A673 (cell line): Measurements from ENCODE around the gene OR1S1. TPM values are rescaled to one million over a fixed set of nuclear protein-coding genes. Genes with fewer than 3 reads are reported as not detected.

ENCODE experiments used
- BruUV-seq: library from RNA; stranded (reverse); fragments of 400-500 nt; replicated peaks from 2 replicates; lab custom pipeline; 2021; lab: Mats Ljungman, UMichigan
- CTCF ChIA-PET: fragments of 300-600 bp; sonication (Branson Sonifier 250); formaldehyde crosslinking; loops from one replicate; lab custom pipeline; 2022; ENCODE audit warnings: antibody characterized with exemption; lab: Charles Lee
- POLR2A ChIA-PET: fragments of 300-600 bp; sonication (Branson Sonifier 250); formaldehyde crosslinking; loops from one replicate; lab custom pipeline; 2022; ENCODE audit warnings: antibody characterized with exemption; ENCODE audit not compliant: low non-redundant PET; lab: Charles Lee
- DNase-seq: peaks from one replicate; pipeline ENCODE4 v3.0.0-alpha.2; 2015; ENCODE audit warnings: low spot score
- H3K27ac ChIP-seq: fragments of 200-600 bp; sonication (generic); 2 replicates; pipeline ENCODE4 v1.5.1; 2016; ENCODE audit warnings: mixed run types, low read depth, mild to moderate bottlenecking, mixed read lengths, antibody characterized with exemption, low read length; ENCODE audit not compliant: poor library complexity, severe bottlenecking
- H3K27me3 ChIP-seq: fragments of 200-600 bp; sonication (generic); replicated peaks from 2 replicates; pipeline ENCODE4 v1.6.1; 2017; ENCODE audit warnings: mixed run types, low read depth, mild to moderate bottlenecking, mixed read lengths, antibody characterized with exemption, low read length; ENCODE audit not compliant: insufficient read depth, poor library complexity
- H3K36me3 ChIP-seq: fragments of 200-600 bp; sonication (generic); 2 replicates; pipeline ENCODE4 v1.6.1; 2016; ENCODE audit warnings: mixed run types, mild to moderate bottlenecking, mixed read lengths, antibody characterized with exemption, low read length; ENCODE audit not compliant: insufficient read depth, poor library complexity, severe bottlenecking
- H3K4me1 ChIP-seq: fragments of 200-600 bp; sonication (generic); 2 replicates; pipeline ENCODE4 v1.6.1; 2017; ENCODE audit warnings: mixed run types, mild to moderate bottlenecking, mixed read lengths, antibody characterized with exemption, low read length; ENCODE audit not compliant: insufficient read depth, poor library complexity, severe bottlenecking
- H3K4me3 ChIP-seq: fragments of 200-600 bp; sonication (generic); 2 replicates; pipeline ENCODE4 v1.5.1; 2016; ENCODE audit warnings: low read depth, mixed run types, mild to moderate bottlenecking, mixed read lengths, low read length; ENCODE audit not compliant: poor library complexity, severe bottlenecking
- H3K9me3 ChIP-seq: fragments of 200-600 bp; sonication (generic); 2 replicates; pipeline ENCODE4 v1.6.1; 2016; ENCODE audit warnings: mixed run types, low read depth, mild to moderate bottlenecking, mixed read lengths, antibody characterized with exemption, low read length; ENCODE audit not compliant: poor library complexity, severe bottlenecking
- EZH2 ChIP-seq: fragments of 200-600 bp; sonication (generic); IDR thresholded peaks from 2 replicates; pipeline ENCODE4 v1.6.1; 2017; ENCODE audit warnings: borderline replicate concordance, low read depth, mild to moderate bottlenecking, mixed read lengths, antibody characterized with exemption, low read length; ENCODE audit not compliant: poor library complexity, severe bottlenecking
- intact Hi-C: fragments of 100-400 bp; cut with micrococcal nuclease; formaldehyde crosslinking; loops from one replicate; pipeline ENCODE4 v1.10.0; 2022; ENCODE audit not compliant: unreplicated experiment
- total RNA-seq: library from RNA; stranded (reverse); gene quantifications from 2 replicates; pipeline ENCODE4 v1.2.3, GENCODE V29; 2021
- TF ChIP-seq, protein P1 (sequence below): fragments of 300-800, 200-600 bp; sonication (generic); conservative IDR thresholded peaks from 2 replicates; pipeline ENCODE4 v1.5.1; 2017; ENCODE audit warnings: low read depth, mild to moderate bottlenecking, antibody characterized with exemption, low read length, moderate library complexity, mixed read lengths

Gene OR1S1
- total RNA-seq, 1 experiment from 2014 or later = not detected

DNA sequence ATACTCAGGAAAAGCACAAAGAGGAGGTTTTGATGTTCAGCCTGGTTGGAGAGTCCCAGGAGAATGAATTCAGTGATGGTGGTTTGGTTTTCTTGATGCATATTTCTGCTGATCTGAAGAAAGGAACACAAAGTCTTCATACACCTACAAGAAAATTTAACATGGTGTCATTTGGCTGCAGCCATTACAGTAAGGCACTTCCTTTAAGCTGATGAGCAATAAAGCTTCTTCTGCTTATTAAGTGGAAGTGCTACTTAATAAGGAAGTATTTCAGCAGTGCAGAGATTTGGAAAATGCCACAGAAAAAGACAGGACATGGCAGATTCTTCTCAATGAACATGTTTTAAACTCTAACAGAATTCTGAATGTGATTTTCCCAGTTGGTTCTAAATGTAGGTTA lies 8.5 kb upstream of the OR1S1 start, which contains the start of gene OR1S2:
TSS of gene OR1S2 (minus strand) at position 101 of the 400 bp plus-strand sequence. CDS start at position 101, 0 bp downstream.
- BruUV-seq = no TSS peak
- H3K4me1 ChIP-seq = no peaks in the 10 kb centered on the region
- ChIA-PET POLR2A (no interaction called here), CTCF (no interaction called here)
- TF ChIP-seq, protein P1, sequence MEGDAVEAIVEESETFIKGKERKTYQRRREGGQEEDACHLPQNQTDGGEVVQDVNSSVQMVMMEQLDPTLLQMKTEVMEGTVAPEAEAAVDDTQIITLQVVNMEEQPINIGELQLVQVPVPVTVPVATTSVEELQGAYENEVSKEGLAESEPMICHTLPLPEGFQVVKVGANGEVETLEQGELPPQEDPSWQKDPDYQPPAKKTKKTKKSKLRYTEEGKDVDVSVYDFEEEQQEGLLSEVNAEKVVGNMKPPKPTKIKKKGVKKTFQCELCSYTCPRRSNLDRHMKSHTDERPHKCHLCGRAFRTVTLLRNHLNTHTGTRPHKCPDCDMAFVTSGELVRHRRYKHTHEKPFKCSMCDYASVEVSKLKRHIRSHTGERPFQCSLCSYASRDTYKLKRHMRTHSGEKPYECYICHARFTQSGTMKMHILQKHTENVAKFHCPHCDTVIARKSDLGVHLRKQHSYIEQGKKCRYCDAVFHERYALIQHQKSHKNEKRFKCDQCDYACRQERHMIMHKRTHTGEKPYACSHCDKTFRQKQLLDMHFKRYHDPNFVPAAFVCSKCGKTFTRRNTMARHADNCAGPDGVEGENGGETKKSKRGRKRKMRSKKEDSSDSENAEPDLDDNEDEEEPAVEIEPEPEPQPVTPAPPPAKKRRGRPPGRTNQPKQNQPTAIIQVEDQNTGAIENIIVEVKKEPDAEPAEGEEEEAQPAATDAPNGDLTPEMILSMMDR = no peak
- TF ChIP-seq EZH2 = no peak
- H3K36me3 ChIP-seq = no peaks in the 10 kb centered on the region
- intact Hi-C loops = no loop called here
- peaks cover 9% of the 10 kb centered on the region for H3K27me3 ChIP-seq
- no peak for DNase-seq
- H3K4me3 ChIP-seq = no peak within 1 kb of the TSS
- no peaks in the 10 kb centered on the region for H3K9me3 ChIP-seq
- no peak within 1 kb of the TSS for H3K27ac ChIP-seq

DNA sequence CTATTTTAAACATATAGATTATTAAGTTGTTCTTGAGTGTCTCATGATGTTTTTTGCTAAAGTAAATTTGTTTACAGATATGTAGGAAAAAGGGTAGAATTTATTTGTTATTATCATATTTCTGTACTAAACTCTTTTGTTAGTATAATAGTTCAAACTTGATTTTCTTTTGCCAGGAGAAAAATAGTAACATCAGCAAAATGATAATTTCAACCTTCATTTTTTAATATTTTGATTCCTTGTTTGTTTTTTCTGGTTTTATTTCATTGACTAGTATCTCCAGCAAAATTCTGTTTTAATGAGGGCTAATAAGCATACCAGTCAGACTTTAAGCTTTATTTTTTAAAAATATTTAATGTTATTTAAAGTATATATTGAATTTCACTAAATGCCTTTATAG lies 4.0 kb downstream of the OR1S1 start:
- intact Hi-C loops = no loop called here
- no peaks in the 10 kb centered on the region for H3K9me3 ChIP-seq
- CTCF ChIA-PET = no interaction called here
- POLR2A ChIA-PET = no interaction called here
- H3K4me1 ChIP-seq = no peaks in the 10 kb centered on the region
- no peak overlapping the region for H3K27ac ChIP-seq
- H3K4me3 ChIP-seq = no peak overlapping the region
- BruUV-seq = no TSS peak
- DNase-seq = no peak
- H3K27me3 ChIP-seq = no peaks in the 10 kb centered on the region
- no peak for TF ChIP-seq EZH2
- TF ChIP-seq, protein P1 = no peak
- no peaks in the 10 kb centered on the region for H3K36me3 ChIP-seq

DNA sequence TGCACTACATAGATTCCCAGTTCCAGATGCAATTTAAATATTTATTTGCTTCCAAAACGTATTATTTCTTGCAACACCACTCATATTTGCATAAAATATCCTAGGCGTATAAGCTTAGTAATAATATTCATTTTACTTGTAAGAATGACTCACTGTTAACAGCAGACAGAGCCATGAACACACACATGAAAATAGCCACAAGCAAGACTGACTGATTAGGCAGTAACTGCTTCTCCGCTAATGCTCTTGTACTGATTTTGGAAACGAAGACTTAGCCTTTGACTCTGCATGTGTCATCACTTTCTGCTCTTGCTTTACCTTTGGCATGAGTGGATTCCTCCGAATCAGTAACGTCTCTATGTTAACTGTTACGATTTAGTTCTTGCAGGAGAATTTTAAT lies 10.2 kb downstream of the OR1S1 start:
- intact Hi-C loops = no loop called here
- TF ChIP-seq EZH2 = no peak
- TF ChIP-seq, protein P1 = no peak
- Histone ChIP-seq H3K36me3 (no peaks in the 10 kb centered on the region), H3K4me3 (no peak overlapping the region), H3K27ac (no peak overlapping the region), H3K4me1 (no peaks in the 10 kb centered on the region), H3K27me3 (no peaks in the 10 kb centered on the region), H3K9me3 (no peaks in the 10 kb centered on the region)
- ChIA-PET CTCF (no interaction called here), POLR2A (no interaction called here)
- DNase-seq = no peak
- BruUV-seq = no TSS peak
